HEK293 (cell line): ENCODE measurements around the gene CLP1.

ENCODE experiments used
- GLIS2 ChIP-seq: fragments of 450-650 bp; formaldehyde crosslinking; IDR thresholded peaks from 2 replicates; pipeline ENCODE4 v1.5.1; 2016; ENCODE audit warnings: missing biosample characterization, missing genetic modification characterization
- HOXD13 ChIP-seq: sonication (generic); formaldehyde crosslinking; IDR thresholded peaks from 2 replicates; pipeline ENCODE4 v1.8.0; 2022; ENCODE audit warnings: missing genetic modification reagents, borderline replicate concordance
- KLF17 ChIP-seq: fragments of 450-650 bp; formaldehyde crosslinking; IDR thresholded peaks from 2 replicates; pipeline ENCODE4 v1.5.1; 2016; ENCODE audit warnings: missing biosample characterization, missing genetic modification characterization
- PRDM6 ChIP-seq: fragments of 450-650 bp; formaldehyde crosslinking; IDR thresholded peaks from 2 replicates; pipeline ENCODE4 v1.5.1; 2017; ENCODE audit warnings: missing biosample characterization, missing genetic modification characterization
- SETDB1 ChIP-seq: IDR thresholded peaks from one replicate; pipeline ENCODE4 v1.6.1; 2017; ENCODE audit warnings: mild to moderate bottlenecking, low read length, moderate library complexity, mixed read lengths; ENCODE audit not compliant: insufficient read length
- SP3 ChIP-seq: fragments of 450-650 bp; formaldehyde crosslinking; IDR thresholded peaks from 2 replicates; pipeline ENCODE4 v1.5.1; 2016; ENCODE audit warnings: missing biosample characterization, missing genetic modification characterization
- WT1 ChIP-seq: fragments of 450-650 bp; formaldehyde crosslinking; IDR thresholded peaks from 2 replicates; pipeline ENCODE4 v1.5.1; 2016; ENCODE audit warnings: missing biosample characterization, missing genetic modification characterization
- ZBTB48 ChIP-seq: fragments of 450-650 bp; formaldehyde crosslinking; IDR thresholded peaks from 2 replicates; pipeline ENCODE4 v1.5.1; 2016; ENCODE audit warnings: missing biosample characterization, missing genetic modification characterization
- ZEB2 ChIP-seq: fragments of 450-650 bp; formaldehyde crosslinking; IDR thresholded peaks from 2 replicates; pipeline ENCODE4 v1.5.1; 2016; ENCODE audit warnings: missing biosample characterization, missing genetic modification characterization
- ZFP37 ChIP-seq: fragments of 450-650 bp; formaldehyde crosslinking; IDR thresholded peaks from 2 replicates; pipeline ENCODE4 v1.5.1; 2016; ENCODE audit warnings: missing biosample characterization, missing genetic modification characterization
- ZNF10 ChIP-seq: fragments of 450-650 bp; formaldehyde crosslinking; IDR thresholded peaks from 2 replicates; pipeline ENCODE4 v1.5.1; 2017; ENCODE audit warnings: missing biosample characterization, missing genetic modification characterization
- ZNF16 ChIP-seq: fragments of 450-650 bp; formaldehyde crosslinking; IDR thresholded peaks from 2 replicates; pipeline ENCODE4 v1.5.1; 2016; ENCODE audit warnings: low read depth, missing biosample characterization, missing genetic modification characterization
- ZNF169 ChIP-seq: fragments of 450-650 bp; formaldehyde crosslinking; IDR thresholded peaks from 2 replicates; pipeline ENCODE4 v1.5.1; 2016; ENCODE audit warnings: missing biosample characterization, missing genetic modification characterization
- ZNF19 ChIP-seq: fragments of 450-650 bp; formaldehyde crosslinking; IDR thresholded peaks from 2 replicates; pipeline ENCODE4; 2016; ENCODE audit warnings: missing biosample characterization, missing genetic modification characterization, low read depth
- ZNF2 ChIP-seq: fragments of 450-650 bp; formaldehyde crosslinking; IDR thresholded peaks from 2 replicates; pipeline ENCODE4 v1.5.1; 2016; ENCODE audit warnings: missing biosample characterization, missing genetic modification characterization
- ZNF214 ChIP-seq: fragments of 450-650 bp; formaldehyde crosslinking; IDR thresholded peaks from 2 replicates; pipeline ENCODE4 v1.5.1; 2017; ENCODE audit warnings: missing biosample characterization, mild to moderate bottlenecking, missing genetic modification characterization, borderline replicate concordance
- ZNF239 ChIP-seq: fragments of 450-650 bp; formaldehyde crosslinking; IDR thresholded peaks from 2 replicates; pipeline ENCODE4 v1.5.1; 2016; ENCODE audit warnings: missing biosample characterization, missing genetic modification characterization
- ZNF26 ChIP-seq: fragments of 450-650 bp; formaldehyde crosslinking; IDR thresholded peaks from 2 replicates; pipeline ENCODE4 v1.5.1; 2016; ENCODE audit warnings: missing biosample characterization, missing genetic modification characterization
- ZNF274 ChIP-seq, 2 experiments: fragments of 200-500 bp in 1 of 2; fragments of 450-650 bp in 1 of 2; sonication (Bioruptor generic) in 1 of 2; formaldehyde crosslinking in 1 of 2; IDR thresholded peaks; 2 replicates each; pipeline versions ENCODE4 v1.5.1 to v1.6.1; 2014 to 2016; ENCODE audit warnings: borderline replicate concordance in 1 of 2, inconsistent platforms in 1 of 2, low read length in 1 of 2, missing biosample characterization in 1 of 2, missing genetic modification characterization in 1 of 2
- ZNF324 ChIP-seq: fragments of 450-650 bp; formaldehyde crosslinking; IDR thresholded peaks from 2 replicates; pipeline ENCODE4 v1.5.1; 2016; ENCODE audit warnings: missing biosample characterization, missing genetic modification characterization
- ZNF426 ChIP-seq: fragments of 450-650 bp; formaldehyde crosslinking; IDR thresholded peaks from 2 replicates; pipeline ENCODE4 v1.5.1; 2017; ENCODE audit warnings: missing biosample characterization, missing genetic modification characterization, mild to moderate bottlenecking, inconsistent platforms, moderate library complexity
- ZNF513 ChIP-seq: fragments of 450-650 bp; IDR thresholded peaks from 2 replicates; pipeline ENCODE4 v1.5.1; 2018; ENCODE audit warnings: missing biosample characterization, missing genetic modification characterization
- ZNF530 ChIP-seq: fragments of 450-650 bp; formaldehyde crosslinking; IDR thresholded peaks from 2 replicates; pipeline ENCODE4 v1.5.1; 2016; ENCODE audit warnings: low read depth, missing biosample characterization, missing genetic modification characterization
- ZNF555 ChIP-seq: fragments of 450-650 bp; formaldehyde crosslinking; conservative IDR thresholded peaks from 2 replicates; pipeline ENCODE4 v1.5.1; 2017; ENCODE audit warnings: missing biosample characterization, mild to moderate bottlenecking, missing genetic modification characterization, inconsistent platforms
- ZNF585B ChIP-seq: fragments of 450-650 bp; formaldehyde crosslinking; IDR thresholded peaks from 2 replicates; pipeline ENCODE4 v1.5.1; 2016; ENCODE audit warnings: missing biosample characterization, missing genetic modification characterization
- ZNF623 ChIP-seq: fragments of 450-650 bp; formaldehyde crosslinking; IDR thresholded peaks from 2 replicates; pipeline ENCODE4 v1.5.1; 2016; ENCODE audit warnings: missing biosample characterization, missing genetic modification characterization
- ZNF677 ChIP-seq: fragments of 450-650 bp; IDR thresholded peaks from 2 replicates; pipeline ENCODE4 v1.5.0; 2018; ENCODE audit warnings: missing biosample characterization, mild to moderate bottlenecking, missing genetic modification characterization, moderate library complexity
- ZNF692 ChIP-seq: fragments of 450-650 bp; formaldehyde crosslinking; IDR thresholded peaks from 2 replicates; pipeline ENCODE4 v1.5.1; 2016; ENCODE audit warnings: missing biosample characterization, missing genetic modification characterization
- ZNF830 ChIP-seq: fragments of 450-650 bp; IDR thresholded peaks from 2 replicates; pipeline ENCODE4 v1.5.0; 2018; ENCODE audit warnings: missing biosample characterization, missing genetic modification characterization, low read depth, mild to moderate bottlenecking, moderate library complexity
- ZNF837 ChIP-seq: fragments of 450-650 bp; formaldehyde crosslinking; IDR thresholded peaks from 2 replicates; pipeline ENCODE4 v1.5.1; 2016; ENCODE audit warnings: missing biosample characterization, missing genetic modification characterization
- ZNF843 ChIP-seq: fragments of 450-650 bp; formaldehyde crosslinking; IDR thresholded peaks from 2 replicates; pipeline ENCODE4 v1.5.1; 2016; ENCODE audit warnings: missing biosample characterization, missing genetic modification characterization
- ZSCAN16 ChIP-seq: fragments of 450-650 bp; formaldehyde crosslinking; IDR thresholded peaks from 2 replicates; pipeline ENCODE4 v1.5.1; 2016; ENCODE audit warnings: missing biosample characterization, missing genetic modification characterization
- ZSCAN4 ChIP-seq: fragments of 450-650 bp; formaldehyde crosslinking; IDR thresholded peaks from 2 replicates; pipeline ENCODE4 v1.5.1; 2017; ENCODE audit warnings: missing biosample characterization, missing genetic modification characterization

The CLP1 gene

GRCh38 chr11:57638005-57638781, 19.4 kb upstream of the CLP1 start (continued):
- TF ChIP-seq ZSCAN4 (tag by site-specific recombination) (no peak), KLF17 (tag by site-specific recombination) (no peak), ZNF677 (tag by site-specific recombination) (no peak), ZNF830 (no peak), ZNF2 (tag by site-specific recombination) (no peak), ZNF26 (no peak), ZNF169 (tag by site-specific recombination) (no peak), SETDB1 (no peak), ZNF16 (no peak), ZEB2 (tag by site-specific recombination) (no peak), ZSCAN16 (no peak), GLIS2 (tag by site-specific recombination) (peak; percentile 51; the same call in 1 of the 2 replicates), ZNF214 (tag by site-specific recombination) (no peak), ZNF239 (tag by site-specific recombination) (no peak), ZNF274 (IDR thresholded peaks at IDR 0.05; ENCODE audit: low read length) (no peak), ZNF274 (tag by site-specific recombination; IDR thresholded peaks at IDR 0.05; ENCODE audit: borderline replicate concordance) (no peak), ZNF585B (no peak), HOXD13 (CRISPR knock-in tag) (no peak), ZFP37 (tag by site-specific recombination) (no peak), ZBTB48 (tag by site-specific recombination) (no peak), ZNF426 (tag by site-specific recombination) (no peak), SP3 (tag by site-specific recombination) (peak; percentile 44), ZNF692 (tag by site-specific recombination) (no peak), ZNF530 (no peak), ZNF324 (tag by site-specific recombination) (no peak), ZNF10 (no peak), PRDM6 (no peak), WT1 (no peak; the same call in 1 of the 2 replicates), ZNF513 (no peak), ZNF843 (tag by site-specific recombination) (no peak), ZNF623 (tag by site-specific recombination) (no peak), ZNF837 (no peak), ZNF19 (no peak), ZNF555 (tag by site-specific recombination) (no peak)
